GM13977 (cell line): Measurements from ENCODE around the gene EFCAB10.
"Not testable (repeated sequence)": the region's sequence is repeated elsewhere in the genome, so short reads cannot be mapped to it uniquely, and the experiment has no call there.

ENCODE experiments used
- DNase-seq: peaks from one replicate; pipeline ENCODE4 v3.0.0; 2012; ENCODE audit warnings: low spot score
- CTCF ChIP-seq: IDR thresholded peaks from 2 replicates; pipeline ENCODE4 v1.5.1; 2012; ENCODE audit warnings: mild to moderate bottlenecking, control low read depth; ENCODE audit not compliant: insufficient read depth; ENCODE audit errors: extremely low read depth, missing control alignments
- in situ Hi-C: fragments of 300-500 bp; cut with MboI; formaldehyde crosslinking; loops from one replicate; pipeline ENCODE4 v1.12.0; 2022; ENCODE audit warnings: low sequenced_read_pairs, low pct_unique_long_range_greater_than_20kb, mixed read lengths, inconsistent platforms; ENCODE audit not compliant: unreplicated experiment

EFCAB10 gene

GRCh38 chr7:105521717-105522463, 59.4 kb downstream of the EFCAB10 start, which contains the start of gene PUS7:
Gene PUS7, minus strand, starts transcription at chr7:105522271. Its CDS starts 13,759 bp downstream, at chr7:105508512.
- in situ Hi-C loops: no loop called here
- TF ChIP-seq CTCF: no peak
- DNase-seq: peak; percentile 97

DNA sequence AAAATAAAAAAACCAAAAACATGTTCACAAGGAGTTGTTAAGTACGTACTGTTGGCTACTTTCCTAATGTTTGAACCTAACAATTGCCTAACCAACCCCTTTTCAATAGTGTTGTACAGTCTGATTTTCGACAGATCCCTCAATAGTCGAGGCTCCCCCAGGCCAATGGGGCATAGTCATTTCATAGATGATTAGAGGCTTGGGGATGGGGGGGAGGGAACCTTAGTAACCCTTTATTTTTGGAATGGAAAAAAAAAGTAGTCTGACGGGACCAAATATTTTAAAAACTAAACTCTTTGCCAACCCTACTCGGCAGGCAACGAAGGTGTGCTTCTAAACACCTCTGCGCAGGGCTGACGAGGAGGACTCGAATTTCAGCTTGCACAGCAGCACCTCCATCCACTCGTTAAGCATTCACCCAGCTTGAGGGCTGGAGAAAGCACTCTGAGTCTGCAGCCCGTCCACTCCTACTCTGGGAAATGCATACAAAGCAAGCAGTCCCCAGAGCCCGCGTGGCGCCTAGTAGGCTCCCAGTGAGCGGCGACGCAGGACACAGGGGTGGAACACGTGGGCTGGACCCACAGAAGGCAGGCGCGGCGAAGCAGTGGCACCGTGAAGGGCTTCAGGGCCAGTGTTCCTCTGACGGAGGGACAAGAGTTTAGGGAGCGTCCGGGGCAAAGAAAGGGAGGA, 60.1 kb downstream of the EFCAB10 start:
- peak; percentile 66 for DNase-seq
- in situ Hi-C loops: no loop called here
- no peak for TF ChIP-seq CTCF

DNA sequence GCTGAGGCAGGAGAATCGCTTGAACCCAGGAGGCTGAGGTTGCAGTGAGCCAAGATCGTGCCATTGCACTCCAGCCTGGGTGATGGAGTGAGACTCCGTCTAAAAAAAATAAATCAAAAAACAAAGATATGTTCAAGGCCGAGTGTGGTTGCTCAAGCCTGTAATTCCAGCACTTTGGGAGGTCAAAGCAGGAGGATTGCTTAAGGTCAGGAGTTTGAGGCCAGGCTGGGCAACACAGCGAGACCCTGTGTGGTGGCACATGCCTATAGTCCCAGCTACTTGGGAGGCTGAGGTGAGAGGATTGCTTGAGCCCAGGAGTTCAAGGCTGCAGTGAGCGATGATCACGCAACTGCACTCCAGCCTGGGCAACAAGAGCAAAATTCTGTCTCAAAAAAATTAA, 60.7 kb downstream of the EFCAB10 start:
- DNase-seq, in situ Hi-C loops: not testable (repeated sequence)

GRCh38 chr7:105519353-105519752, 61.9 kb downstream of the EFCAB10 start:
- in situ Hi-C loops: no loop called here
- DNase-seq: no peak
- TF ChIP-seq CTCF: no peak

DNA sequence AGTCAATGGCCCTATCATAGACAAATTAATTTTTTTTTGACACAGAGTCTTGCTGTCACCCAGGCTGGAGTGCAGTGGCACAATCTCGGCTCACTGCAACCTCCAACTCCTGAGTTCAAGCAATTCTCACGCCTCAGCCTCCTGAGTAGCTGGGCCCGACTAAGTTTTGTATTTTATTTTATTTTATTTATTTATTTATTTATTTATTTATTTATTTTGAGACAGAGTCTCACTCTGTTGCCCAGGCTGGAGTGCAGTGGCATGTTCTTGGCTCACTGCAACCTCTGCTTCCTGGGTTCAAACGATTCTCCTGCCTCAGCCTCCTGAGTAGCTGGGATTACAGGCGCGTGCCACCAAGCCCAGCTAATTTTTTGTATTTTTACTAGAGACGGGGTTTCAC, 65.7 kb downstream of the EFCAB10 start:
- in situ Hi-C loops: not testable (repeated sequence)

More for the DNA sequence above, 65.7 kb downstream of the EFCAB10 start:
- DNase-seq: not testable (repeated sequence)
